HG03558 (cell line): ENCODE measurements around the gene OR6B2.

Experiments
- ATAC-seq: cut with Tn5 transposase; IDR thresholded peaks from one replicate; pipeline ENCODE4 v1.9.1; 2021; ENCODE audit warnings: moderate number of reproducible peaks; ENCODE audit not compliant: unreplicated experiment; ENCODE audit errors: extremely low read depth

OR6B2 gene

DNA sequence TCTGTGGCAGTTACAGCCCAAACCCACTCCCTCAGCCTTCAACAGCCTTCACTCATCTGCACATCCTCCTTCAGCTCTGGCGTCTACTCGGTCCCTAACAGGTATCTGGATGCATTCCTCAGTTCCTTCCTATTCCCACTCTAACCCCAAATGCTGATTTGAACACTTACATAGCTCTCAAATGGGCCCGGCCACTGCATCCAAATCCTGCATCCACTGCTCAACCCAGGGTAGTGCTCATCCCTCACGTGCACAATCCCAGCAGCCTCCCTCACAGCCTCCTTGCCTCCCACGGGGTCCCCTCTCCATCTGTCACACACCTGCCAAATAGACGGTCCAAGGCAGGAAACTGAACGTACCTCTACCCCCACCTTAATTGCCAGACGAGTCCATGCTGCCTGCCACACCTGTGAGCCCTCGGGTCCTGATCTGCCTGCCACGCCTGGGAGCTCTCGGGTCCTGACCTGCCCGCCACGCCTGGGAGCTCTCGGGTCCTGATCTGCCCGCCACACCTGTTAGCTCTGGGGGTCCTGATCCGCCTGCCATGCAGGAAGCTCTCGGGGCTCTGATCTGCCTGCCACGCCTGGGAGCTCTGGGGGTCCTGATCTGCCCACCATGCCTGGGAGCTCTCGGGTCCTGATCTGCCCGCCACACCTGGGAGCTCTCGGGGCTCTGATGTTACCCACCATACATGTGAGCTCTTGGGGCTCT is 13.2 kb upstream of the OR6B2 start:
- ATAC-seq, result no peak

- ATAC-seq, result no peak
These were observed 12.5 kb upstream of the OR6B2 start for GRCh38 chr2:240042740-240043139.

DNA sequence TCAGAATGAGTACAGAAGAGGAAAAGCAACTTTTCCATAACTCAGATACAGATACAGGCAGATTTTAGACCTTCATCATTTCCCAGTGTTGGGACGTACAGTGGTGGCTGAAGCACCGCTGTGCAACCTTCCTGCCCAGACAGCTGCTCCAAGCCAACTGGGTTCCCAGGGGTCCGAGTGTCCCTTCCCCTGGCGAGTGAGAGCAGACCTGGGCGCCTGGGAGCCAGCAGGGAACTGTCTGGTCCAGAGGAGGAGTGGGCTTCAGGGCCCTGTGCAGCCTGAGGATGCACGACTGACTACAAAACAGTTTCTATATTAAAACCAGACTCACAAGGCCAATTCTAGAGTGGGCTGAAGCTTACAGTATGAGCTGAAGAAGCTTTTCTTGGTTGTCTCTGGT is 11.1 kb upstream of the OR6B2 start:
- ATAC-seq, result no peak

GRCh38 chr2:240037358-240037757 is 7.1 kb upstream of the OR6B2 start:
- no peak for ATAC-seq

DNA sequence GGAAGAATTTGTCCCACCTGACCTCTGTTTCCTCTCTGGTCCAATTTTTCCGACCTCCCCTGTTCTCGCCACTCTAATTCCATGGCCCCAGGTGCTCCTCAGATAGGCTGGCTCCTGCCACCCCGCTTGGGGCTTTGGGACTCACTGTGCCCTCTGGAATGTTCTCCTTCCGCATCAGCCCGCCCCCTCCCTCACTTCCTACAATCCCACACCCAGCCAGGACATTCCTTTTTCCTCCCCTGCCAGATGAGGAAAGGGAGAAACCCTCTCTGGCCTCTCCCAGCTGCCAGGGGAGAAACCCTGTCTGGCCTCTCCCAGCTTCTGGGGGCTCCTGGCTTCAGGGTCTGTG is 3.1 kb upstream of the OR6B2 start:
- ATAC-seq, result no peak

GRCh38 chr2:240032406-240033329 is 2.4 kb upstream of the OR6B2 start:
- no peak for ATAC-seq

DNA sequence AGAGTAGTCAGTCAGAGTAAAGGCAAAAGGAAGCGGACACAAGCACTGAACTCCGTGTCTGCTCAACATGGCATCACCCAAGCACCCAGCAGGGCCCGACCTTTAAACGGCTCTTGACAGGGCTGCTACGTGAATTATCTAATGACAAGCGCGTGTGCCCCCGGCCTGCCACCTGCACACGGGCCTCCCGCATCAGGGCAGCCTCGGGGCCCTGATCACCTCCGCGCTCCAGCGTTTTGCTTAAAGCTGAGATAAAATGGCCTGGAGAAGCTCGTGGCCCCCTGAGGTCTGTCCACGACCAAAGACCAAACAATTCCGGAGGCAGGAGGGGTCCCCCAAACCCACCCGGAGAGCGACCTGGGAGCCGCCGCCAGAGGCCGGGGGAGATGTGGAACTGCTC is 5.5 kb downstream of the OR6B2 start:
- no peak for ATAC-seq

- ATAC-seq, result no peak
These were observed 6.4 kb downstream of the OR6B2 start for GRCh38 chr2:240023792-240024191.

- no peak for ATAC-seq
These were observed 8.6 kb downstream of the OR6B2 start for GRCh38 chr2:240021488-240022104.

GRCh38 chr2:240018071-240018750 is 12.0 kb downstream of the OR6B2 start:
- ATAC-seq, result no peak

- ATAC-seq, result no peak
These were observed 15.9 kb downstream of the OR6B2 start for GRCh38 chr2:240014327-240014726.

DNA sequence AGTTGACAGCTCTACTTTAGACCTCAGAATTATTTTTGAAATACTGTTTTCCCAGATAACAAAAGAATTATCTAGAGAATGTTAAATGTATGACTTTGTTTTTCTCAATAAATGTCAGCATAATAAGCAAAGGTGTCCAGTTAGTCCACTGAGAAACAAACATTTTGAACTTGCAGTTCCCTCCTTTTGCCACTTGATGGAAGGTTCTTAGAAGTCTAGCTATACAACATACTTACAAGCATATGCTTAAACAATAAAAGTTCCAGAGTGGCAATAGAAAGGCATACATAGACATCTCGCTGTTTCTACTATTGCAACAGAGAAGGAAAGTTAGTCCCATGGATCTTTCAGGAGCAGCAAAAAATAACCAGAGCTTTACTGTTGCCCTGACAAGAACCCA is 16.9 kb downstream of the OR6B2 start:
- no peak for ATAC-seq

- ATAC-seq, result no peak
These were observed 27.2 kb downstream of the OR6B2 start for GRCh38 chr2:240002983-240003382.

DNA sequence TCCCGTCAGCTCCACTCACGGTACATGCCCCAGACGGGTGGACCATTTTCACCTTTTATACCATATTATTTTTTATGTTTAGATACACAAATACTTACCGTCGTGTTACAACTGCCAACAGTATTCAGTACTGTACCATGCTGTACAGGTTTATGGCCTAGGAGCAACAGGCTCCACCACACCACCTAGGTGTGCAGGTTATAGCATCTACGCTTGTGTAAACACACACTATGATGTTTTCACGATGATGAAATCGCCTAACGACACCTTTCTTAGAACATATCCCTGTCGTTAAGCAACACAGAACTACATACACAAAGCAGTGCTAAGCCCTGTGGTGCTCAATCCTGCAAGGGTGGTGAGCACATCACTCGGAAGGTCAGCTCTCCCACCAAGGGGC is 29.6 kb downstream of the OR6B2 start:
- no peak for ATAC-seq

DNA sequence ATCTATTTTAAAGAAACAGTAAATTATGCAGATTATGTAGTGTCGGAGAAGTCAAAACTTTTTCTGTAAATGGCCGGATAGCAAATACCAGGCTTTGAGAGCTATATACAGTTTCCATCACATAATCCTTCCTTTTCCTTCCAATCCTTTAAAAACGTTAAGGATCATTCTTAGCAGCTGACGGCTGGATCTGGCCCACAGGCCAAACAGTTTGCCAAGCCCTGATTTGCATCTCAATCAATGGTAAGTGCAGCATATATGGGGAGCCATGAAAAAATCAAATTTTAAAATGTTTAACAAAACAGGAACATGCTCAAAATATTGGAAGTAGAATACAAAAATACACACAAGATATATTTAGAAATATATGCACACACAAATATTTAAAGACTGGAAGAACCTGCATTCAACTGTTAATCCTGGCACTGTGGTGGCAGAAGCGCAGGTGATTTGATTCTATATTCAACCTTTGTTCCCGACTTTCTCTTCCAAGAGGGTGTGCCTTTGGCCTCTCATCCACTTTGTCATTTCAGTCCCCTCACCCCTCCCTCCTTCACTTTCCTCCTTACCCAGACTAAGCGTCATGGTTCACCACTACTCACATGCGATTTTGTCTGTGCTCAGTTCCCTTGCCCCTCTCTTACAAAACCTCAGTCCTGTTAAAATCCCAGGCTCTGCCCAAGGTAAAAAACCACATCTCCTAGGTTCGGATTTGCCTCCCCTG is 32.4 kb downstream of the OR6B2 start:
- ATAC-seq, result no peak

DNA sequence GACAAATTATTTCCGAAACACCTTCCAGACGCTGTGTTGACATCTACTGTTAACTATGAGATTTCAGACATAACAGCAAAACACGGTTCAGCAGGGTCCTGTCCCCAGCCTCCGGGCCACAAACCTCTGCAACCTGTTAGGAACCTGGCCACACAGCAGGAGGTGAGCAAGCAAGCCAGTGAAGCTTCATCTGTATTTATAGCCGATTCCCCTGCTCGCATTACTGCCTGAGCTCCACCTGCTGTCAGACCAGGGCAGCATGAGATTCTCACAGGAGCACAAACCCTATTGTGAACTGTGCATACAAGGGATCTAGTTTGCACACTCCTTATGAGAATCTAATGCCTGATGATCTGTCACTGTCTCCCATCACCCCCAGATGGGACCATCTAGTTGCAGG is 36.1 kb downstream of the OR6B2 start:
- no peak for ATAC-seq

DNA sequence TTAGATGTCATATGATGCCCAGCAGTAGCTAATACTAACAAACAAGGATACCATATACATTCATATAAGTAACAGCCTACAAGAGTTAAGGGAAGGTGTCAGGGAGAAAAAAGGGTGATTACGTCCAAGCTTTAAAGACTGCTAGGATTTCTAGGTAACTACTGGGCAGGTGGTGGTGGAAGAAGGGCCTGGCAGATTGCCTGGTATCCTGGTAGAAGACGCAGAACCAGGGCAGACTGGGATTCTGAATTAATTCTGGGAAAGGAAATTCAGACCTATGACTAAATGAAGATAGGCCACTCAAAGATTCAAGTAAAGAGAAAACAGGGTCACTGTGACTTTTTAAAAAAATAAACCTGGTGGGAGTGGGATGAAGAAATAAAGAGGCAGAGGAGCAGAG is 36.9 kb downstream of the OR6B2 start:
- ATAC-seq, result no peak

GRCh38 chr2:239991689-239992314 is 38.4 kb downstream of the OR6B2 start:
- no peak for ATAC-seq

GRCh38 chr2:239990966-239991365 is 39.3 kb downstream of the OR6B2 start:
- ATAC-seq, result no peak

DNA sequence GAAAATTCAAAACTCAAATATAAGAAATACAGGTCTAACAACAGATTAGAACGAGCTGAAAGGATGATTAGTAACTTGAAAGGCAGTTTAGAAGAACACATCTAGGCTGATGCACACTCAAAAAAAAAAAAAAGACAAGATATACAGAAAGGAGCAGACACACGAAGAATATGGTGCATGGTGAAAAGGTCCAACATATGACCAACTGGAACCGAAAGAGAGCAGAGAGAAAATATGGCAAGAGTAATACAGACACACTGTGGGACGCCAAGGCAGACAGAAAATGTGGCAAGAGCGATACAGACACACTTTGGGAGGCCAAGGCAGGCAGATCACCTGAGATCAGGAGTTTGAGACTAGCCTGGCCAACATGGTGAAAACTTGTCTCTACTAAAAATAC is 44.9 kb downstream of the OR6B2 start:
- no peak for ATAC-seq
